ENCODE results near the gene SLC12A8.

DNA sequence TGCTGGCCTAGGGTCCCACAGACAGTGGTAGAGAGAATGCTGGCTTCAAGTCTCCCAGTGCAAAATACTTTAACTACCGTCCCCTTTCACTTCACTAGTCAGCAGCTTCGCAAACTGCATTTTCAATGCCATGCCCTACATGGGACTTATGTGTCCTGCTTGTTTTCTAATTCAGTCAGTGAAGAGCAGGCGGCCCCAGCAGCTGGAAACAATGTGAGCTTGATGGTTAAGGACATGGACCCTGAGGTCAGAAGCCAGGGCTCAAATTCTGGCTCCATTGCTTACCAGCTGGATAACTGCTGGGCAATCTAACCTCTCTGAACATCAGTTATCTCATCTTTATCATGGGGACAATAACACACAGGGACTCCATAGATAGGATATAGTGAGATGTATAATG, 58.4 kb downstream of the SLC12A8 start:
- TF ChIP-seq POLR2AphosphoS5 (IDR thresholded peaks at IDR 0.05; ENCODE audit: low read depth, low read length), result no peak
- no peak for TF ChIP-seq POLR2A (IDR thresholded peaks at IDR 0.05; ENCODE audit: low read depth, low read length)

Data from GM12892 (cell line).